Activated T-cell treated with anti-CD3 and anti-CD28 coated beads, Interleukin-2, amount 50 U/mL, for 72 hours (primary cell): ENCODE results near the gene ADAT2. TPM values are rescaled to one million over a fixed set of nuclear protein-coding genes. Genes with fewer than 3 reads are reported as not detected.

Source experiments
- ATAC-seq, 2 donors: fragments of 150-1000 bp; cut with Tn5 transposase; replicated peaks in 1 of 2; 2 replicates each; pipeline ENCODE4 v1.10.0; 2021; ENCODE audit warnings: moderate library complexity in 2 of 2, mild to moderate bottlenecking in 1 of 2
- DNase-seq, 2 donors: peaks; one replicate each; pipeline ENCODE4 v3.0.0; 2021 to 2022; ENCODE audit warnings: mixed read lengths in 1 of 2
- H3K27ac Mint-ChIP-seq: one replicate; pipeline ENCODE4 v1.8.0; 2022; ENCODE audit warnings: mild to moderate bottlenecking, moderate library complexity, mixed read lengths
- H3K27me3 Mint-ChIP-seq: one replicate; pipeline ENCODE4 v1.8.0; 2022; ENCODE audit warnings: low read depth, mixed read lengths
- H3K36me3 Mint-ChIP-seq, 2 donors: one replicate each; pipeline ENCODE4 v1.8.0; 2022; ENCODE audit warnings: mixed read lengths in 2 of 2, mild to moderate bottlenecking in 1 of 2; ENCODE audit not compliant: insufficient read depth in 2 of 2
- H3K4me1 Mint-ChIP-seq: one replicate; pipeline ENCODE4 v1.8.0; 2022; ENCODE audit warnings: low read depth, mixed read lengths
- H3K4me3 Mint-ChIP-seq, 2 donors: one replicate each; pipeline ENCODE4 v1.8.0; 2022; ENCODE audit warnings: mild to moderate bottlenecking in 2 of 2, mixed read lengths in 2 of 2, moderate library complexity in 2 of 2
- H3K9me3 Mint-ChIP-seq, 2 donors: one replicate each; pipeline ENCODE4 v1.8.0; 2022; ENCODE audit warnings: mixed read lengths in 2 of 2
- total RNA-seq, 2 donors: library from RNA; stranded (reverse); gene quantifications; one replicate each; pipeline ENCODE4 v1.2.3, GENCODE V29; 2022

The ADAT2 gene
- total RNA-seq, 2 donors from 2014 or later = 27.3 to 29.0 TPM

DNA sequence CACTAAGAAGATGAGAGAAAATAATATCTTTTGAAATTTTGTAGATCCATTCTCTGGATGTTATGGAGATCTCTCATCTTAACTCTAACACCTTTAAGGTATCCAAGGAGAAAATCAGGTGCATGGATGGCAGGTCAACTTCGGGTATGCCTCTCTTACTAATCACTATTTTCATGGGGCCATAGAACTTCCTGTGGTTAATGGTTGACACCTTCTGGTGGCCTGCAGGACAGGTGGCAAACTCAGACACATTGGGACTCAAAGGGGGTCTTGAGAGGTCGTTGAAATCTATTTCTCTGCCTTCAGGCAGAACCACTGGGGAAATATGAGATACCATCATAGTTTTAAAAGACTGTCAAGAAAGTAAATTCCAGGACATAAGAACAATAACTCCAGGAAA is 76.5 kb downstream of the ADAT2 start:
- ATAC-seq (no peak), DNase-seq (no peak)
- no peak overlapping the region for H3K27ac Mint-ChIP-seq
- no peaks in the 10 kb centered on the region for H3K4me1 Mint-ChIP-seq
- peaks cover 2 to 8% of the 10 kb centered on the region in 2 donors for H3K36me3 Mint-ChIP-seq
- no peak overlapping the region for H3K4me3 Mint-ChIP-seq
- H3K9me3 Mint-ChIP-seq = peaks cover 7 to 8% of the 10 kb centered on the region in 2 donors
- peaks cover 26% of the 10 kb centered on the region for H3K27me3 Mint-ChIP-seq

Other genes starting within 250 kb of the ADAT2 start
- 10 to 100 TPM; 24.0 to 24.3 TPM for gene PEX3, start 110 bp upstream of the ADAT2 start, total RNA-seq
- 10 to 100 TPM; 10.4 to 14.0 TPM for gene FUCA2, start 61.0 kb upstream of the ADAT2 start, total RNA-seq
- 10 to 100 TPM; 24.3 to 30.6 TPM for gene PHACTR2, start 227.3 kb upstream of the ADAT2 start, total RNA-seq